SK-N-SH treated with all-trans-retinoic acid at 6 μM for 48 hours (cell line): ENCODE measurements around the gene FTSJ1.

Experiments used
- ATAC-seq: fragments of 200-7000 bp; cut with Tn5 transposase; 3 replicates; pipeline ENCODE4 v1.9.1; 2020; ENCODE audit warnings: mild to moderate bottlenecking, moderate library complexity
- ARNTL ChIP-seq: fragments of 450-650 bp; formaldehyde crosslinking; IDR thresholded peaks from 2 replicates; pipeline ENCODE4 v1.5.0; 2020; ENCODE audit warnings: low read depth, mild to moderate bottlenecking, moderate library complexity, borderline replicate concordance
- GLIS3 ChIP-seq: fragments of 250-450 bp; sonication (Bioruptor Pico); IDR thresholded peaks from 2 replicates; pipeline ENCODE4 v1.5.0; 2020; ENCODE audit warnings: mild to moderate bottlenecking, moderate library complexity
- ISL1 ChIP-seq: fragments of 250-450 bp; sonication (Bioruptor Pico); IDR thresholded peaks from 2 replicates; pipeline ENCODE4 v2.1.2; 2022; ENCODE audit warnings: mild to moderate bottlenecking, moderate library complexity
- OSR1 ChIP-seq: fragments of 250-450 bp; sonication (Bioruptor Pico); IDR thresholded peaks from 2 replicates; pipeline ENCODE4 v1.8.0; 2022; ENCODE audit warnings: moderate library complexity, mild to moderate bottlenecking, inconsistent platforms
- PPARA ChIP-seq: fragments of 250-450 bp; sonication (Bioruptor Pico); IDR thresholded peaks from 2 replicates; pipeline ENCODE4 v1.5.0; 2020; ENCODE audit warnings: mild to moderate bottlenecking, borderline replicate concordance
- RARB ChIP-seq: fragments of 250-450 bp; sonication (Bioruptor Pico); IDR thresholded peaks from 2 replicates; pipeline ENCODE4 v1.8.0; 2021; ENCODE audit warnings: mild to moderate bottlenecking, moderate library complexity
- SNAI2 ChIP-seq: fragments of 250-450 bp; sonication (Bioruptor Pico); IDR thresholded peaks from 2 replicates; pipeline ENCODE4 v1.5.0; 2020; ENCODE audit warnings: mild to moderate bottlenecking, moderate library complexity
- TCF4 ChIP-seq: fragments of 250-450 bp; sonication (Bioruptor Pico); IDR thresholded peaks from 2 replicates; pipeline ENCODE4 v1.8.0; 2021; ENCODE audit warnings: mild to moderate bottlenecking, moderate library complexity, borderline replicate concordance
- TOX ChIP-seq: fragments of 250-450 bp; sonication (Bioruptor Pico); IDR thresholded peaks from 2 replicates; pipeline ENCODE4 v1.8.0; 2021; ENCODE audit warnings: mild to moderate bottlenecking, moderate library complexity, borderline replicate concordance
- ZFP3 ChIP-seq: fragments of 250-450 bp; sonication (Bioruptor Pico); IDR thresholded peaks from 2 replicates; pipeline ENCODE4 v1.5.0; 2020; ENCODE audit warnings: mild to moderate bottlenecking, moderate library complexity
- ZFP30 ChIP-seq: fragments of 450-650 bp; formaldehyde crosslinking; IDR thresholded peaks from 2 replicates; pipeline ENCODE4 v1.5.0; 2022; ENCODE audit warnings: mild to moderate bottlenecking, moderate library complexity
- ZNF565 ChIP-seq: fragments of 450-650 bp; formaldehyde crosslinking; conservative IDR thresholded peaks from 2 replicates; pipeline ENCODE4 v1.5.0; 2020; ENCODE audit warnings: low read depth, mild to moderate bottlenecking, moderate library complexity
- ZNF70 ChIP-seq: fragments of 450-650 bp; formaldehyde crosslinking; IDR thresholded peaks from 2 replicates; pipeline ENCODE4 v1.5.0; 2020; ENCODE audit warnings: mild to moderate bottlenecking, moderate library complexity
- TF ChIP-seq, protein P1 (sequence below): fragments of 250-450 bp; sonication (Bioruptor Pico); IDR thresholded peaks from 2 replicates; pipeline ENCODE4 v1.5.1; 2020; ENCODE audit warnings: low read depth, mild to moderate bottlenecking, moderate library complexity
- TF ChIP-seq, protein P2 (sequence below): fragments of 250-450 bp; sonication (Bioruptor Pico); IDR thresholded peaks from 2 replicates; pipeline ENCODE4 v1.8.0; 2021; ENCODE audit warnings: low read depth, mild to moderate bottlenecking, moderate library complexity, borderline replicate concordance
- TF ChIP-seq, protein P3 (sequence below): fragments of 250-450 bp; sonication (Bioruptor Pico); IDR thresholded peaks from 2 replicates; pipeline ENCODE4 v1.8.0; 2020; ENCODE audit warnings: mild to moderate bottlenecking, moderate library complexity, borderline replicate concordance
- TF ChIP-seq, protein P4 (sequence below): fragments of 250-450 bp; sonication (Bioruptor Pico); IDR thresholded peaks from 2 replicates; pipeline ENCODE4 v1.5.0; 2020; ENCODE audit warnings: mild to moderate bottlenecking, moderate library complexity

The FTSJ1 gene

DNA sequence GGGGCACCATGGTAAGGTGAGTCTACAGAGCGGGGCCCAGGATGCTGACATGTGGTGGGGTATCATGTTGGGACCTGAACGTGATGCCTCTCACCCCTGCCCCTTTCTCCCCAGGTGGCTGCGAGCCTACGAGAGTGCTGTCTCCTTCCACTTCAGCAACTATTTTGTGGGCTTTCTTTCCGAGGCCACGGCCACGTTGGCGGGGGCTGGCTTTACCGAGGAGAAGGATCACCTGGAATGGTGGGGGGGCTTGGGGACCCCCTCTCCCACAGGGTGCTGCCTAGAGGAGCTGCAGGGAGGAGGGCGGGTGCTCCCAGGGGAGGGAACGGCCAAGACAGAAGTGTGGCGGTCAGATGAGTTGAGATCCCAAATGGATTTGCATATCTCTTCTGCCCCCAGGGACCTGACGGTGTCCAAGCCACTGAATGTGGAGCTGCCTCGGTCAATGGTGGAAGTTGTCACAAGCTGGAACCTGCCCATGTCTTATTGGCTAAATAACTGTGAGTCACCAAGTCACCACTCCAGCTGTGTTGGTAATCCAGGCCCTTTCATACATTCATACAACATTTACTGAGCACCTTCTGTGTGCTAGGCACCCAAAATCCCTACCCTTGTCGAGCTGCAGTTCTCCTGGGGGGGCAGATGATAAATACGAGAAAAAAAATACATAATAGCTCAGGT lies 38.3 kb downstream of the FTSJ1 start (continued):
- no peak for TF ChIP-seq PPARA (CRISPR knock-in tag)
- TF ChIP-seq, protein P1, sequence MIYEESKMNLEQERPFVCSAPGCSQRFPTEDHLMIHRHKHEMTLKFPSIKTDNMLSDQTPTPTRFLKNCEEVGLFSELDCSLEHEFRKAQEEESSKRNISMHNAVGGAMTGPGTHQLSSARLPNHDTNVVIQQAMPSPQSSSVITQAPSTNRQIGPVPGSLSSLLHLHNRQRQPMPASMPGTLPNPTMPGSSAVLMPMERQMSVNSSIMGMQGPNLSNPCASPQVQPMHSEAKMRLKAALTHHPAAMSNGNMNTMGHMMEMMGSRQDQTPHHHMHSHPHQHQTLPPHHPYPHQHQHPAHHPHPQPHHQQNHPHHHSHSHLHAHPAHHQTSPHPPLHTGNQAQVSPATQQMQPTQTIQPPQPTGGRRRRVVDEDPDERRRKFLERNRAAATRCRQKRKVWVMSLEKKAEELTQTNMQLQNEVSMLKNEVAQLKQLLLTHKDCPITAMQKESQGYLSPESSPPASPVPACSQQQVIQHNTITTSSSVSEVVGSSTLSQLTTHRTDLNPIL (CRISPR knock-in tag) = no peak

DNA sequence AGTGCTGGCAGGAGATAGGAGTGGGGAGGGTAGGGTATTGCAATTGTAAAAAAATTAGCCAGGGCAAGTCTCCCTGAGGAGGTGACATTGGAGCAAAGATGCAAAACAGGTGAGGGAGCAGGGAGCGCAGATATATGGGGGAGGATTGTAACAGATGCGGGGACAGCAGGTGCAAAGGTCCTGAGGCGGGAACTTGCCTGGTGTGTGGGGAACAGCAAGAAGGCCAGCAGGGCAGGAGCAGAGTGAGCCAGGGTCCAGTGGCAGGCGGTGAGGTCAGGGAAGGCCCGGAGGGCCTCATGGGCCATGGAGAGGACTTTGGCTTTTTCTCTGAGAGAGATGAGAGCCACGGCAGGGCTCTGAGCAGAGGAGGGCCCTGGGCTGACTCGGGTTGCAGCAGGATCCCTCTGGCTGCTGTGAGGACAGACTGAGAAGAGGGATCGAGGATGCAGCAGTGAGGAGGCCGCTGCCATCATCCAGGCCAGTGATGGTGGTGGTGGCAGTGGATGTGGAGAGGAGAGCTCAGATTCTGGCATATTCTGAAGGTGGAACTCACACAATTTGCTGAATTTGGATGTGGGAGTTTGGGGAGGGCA lies 39.0 kb downstream of the FTSJ1 start:
- TF ChIP-seq, protein P1 (CRISPR knock-in tag) = no peak
- TF ChIP-seq ARNTL (CRISPR knock-in tag) = no peak
- TF ChIP-seq, protein P2, sequence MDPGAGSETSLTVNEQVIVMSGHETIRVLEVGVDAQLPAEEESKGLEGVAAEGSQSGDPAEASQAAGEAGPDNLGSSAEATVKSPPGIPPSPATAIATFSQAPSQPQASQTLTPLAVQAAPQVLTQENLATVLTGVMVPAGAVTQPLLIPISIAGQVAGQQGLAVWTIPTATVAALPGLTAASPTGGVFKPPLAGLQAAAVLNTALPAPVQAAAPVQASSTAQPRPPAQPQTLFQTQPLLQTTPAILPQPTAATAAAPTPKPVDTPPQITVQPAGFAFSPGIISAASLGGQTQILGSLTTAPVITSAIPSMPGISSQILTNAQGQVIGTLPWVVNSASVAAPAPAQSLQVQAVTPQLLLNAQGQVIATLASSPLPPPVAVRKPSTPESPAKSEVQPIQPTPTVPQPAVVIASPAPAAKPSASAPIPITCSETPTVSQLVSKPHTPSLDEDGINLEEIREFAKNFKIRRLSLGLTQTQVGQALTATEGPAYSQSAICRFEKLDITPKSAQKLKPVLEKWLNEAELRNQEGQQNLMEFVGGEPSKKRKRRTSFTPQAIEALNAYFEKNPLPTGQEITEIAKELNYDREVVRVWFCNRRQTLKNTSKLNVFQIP (CRISPR knock-in tag) = no peak
- TF ChIP-seq ZFP30 (CRISPR knock-in tag) = no peak
- no peak for ATAC-seq

DNA sequence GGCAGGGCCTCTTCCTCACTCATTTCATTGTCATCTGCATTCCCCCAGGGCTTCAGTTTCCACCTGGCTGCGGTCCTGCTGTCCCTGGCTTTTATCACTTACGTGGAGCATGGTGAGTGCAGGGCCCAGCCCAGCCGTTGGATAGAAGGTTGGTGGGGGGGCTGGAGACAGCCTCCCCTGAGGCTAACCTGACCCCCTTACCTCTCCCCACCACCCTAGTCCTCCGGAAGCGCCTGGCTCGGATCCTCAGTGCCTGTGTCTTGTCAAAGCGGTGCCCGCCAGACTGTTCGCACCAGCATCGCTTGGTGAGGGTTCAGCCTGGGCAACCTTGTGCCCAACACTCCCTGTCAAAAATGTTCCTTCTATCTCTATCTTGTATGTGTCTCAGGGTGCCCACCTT lies 39.8 kb downstream of the FTSJ1 start:
- ATAC-seq = no peak
- TF ChIP-seq ZNF565 (CRISPR knock-in tag) (no peak), RARB (CRISPR knock-in tag) (no peak), GLIS3 (no peak), OSR1 (CRISPR knock-in tag) (no peak), TOX (no peak), ISL1 (CRISPR knock-in tag) (no peak), TCF4 (CRISPR knock-in tag) (no peak), PPARA (CRISPR knock-in tag) (no peak), SNAI2 (CRISPR knock-in tag) (no peak), ZFP3 (CRISPR knock-in tag) (no peak), ZNF70 (CRISPR knock-in tag) (no peak)
- TF ChIP-seq, protein P3, sequence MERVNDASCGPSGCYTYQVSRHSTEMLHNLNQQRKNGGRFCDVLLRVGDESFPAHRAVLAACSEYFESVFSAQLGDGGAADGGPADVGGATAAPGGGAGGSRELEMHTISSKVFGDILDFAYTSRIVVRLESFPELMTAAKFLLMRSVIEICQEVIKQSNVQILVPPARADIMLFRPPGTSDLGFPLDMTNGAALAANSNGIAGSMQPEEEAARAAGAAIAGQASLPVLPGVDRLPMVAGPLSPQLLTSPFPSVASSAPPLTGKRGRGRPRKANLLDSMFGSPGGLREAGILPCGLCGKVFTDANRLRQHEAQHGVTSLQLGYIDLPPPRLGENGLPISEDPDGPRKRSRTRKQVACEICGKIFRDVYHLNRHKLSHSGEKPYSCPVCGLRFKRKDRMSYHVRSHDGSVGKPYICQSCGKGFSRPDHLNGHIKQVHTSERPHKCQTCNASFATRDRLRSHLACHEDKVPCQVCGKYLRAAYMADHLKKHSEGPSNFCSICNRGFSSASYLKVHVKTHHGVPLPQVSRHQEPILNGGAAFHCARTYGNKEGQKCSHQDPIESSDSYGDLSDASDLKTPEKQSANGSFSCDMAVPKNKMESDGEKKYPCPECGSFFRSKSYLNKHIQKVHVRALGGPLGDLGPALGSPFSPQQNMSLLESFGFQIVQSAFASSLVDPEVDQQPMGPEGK (CRISPR knock-in tag) = no peak
- TF ChIP-seq, protein P2 (CRISPR knock-in tag) = no peak
- TF ChIP-seq, protein P4, sequence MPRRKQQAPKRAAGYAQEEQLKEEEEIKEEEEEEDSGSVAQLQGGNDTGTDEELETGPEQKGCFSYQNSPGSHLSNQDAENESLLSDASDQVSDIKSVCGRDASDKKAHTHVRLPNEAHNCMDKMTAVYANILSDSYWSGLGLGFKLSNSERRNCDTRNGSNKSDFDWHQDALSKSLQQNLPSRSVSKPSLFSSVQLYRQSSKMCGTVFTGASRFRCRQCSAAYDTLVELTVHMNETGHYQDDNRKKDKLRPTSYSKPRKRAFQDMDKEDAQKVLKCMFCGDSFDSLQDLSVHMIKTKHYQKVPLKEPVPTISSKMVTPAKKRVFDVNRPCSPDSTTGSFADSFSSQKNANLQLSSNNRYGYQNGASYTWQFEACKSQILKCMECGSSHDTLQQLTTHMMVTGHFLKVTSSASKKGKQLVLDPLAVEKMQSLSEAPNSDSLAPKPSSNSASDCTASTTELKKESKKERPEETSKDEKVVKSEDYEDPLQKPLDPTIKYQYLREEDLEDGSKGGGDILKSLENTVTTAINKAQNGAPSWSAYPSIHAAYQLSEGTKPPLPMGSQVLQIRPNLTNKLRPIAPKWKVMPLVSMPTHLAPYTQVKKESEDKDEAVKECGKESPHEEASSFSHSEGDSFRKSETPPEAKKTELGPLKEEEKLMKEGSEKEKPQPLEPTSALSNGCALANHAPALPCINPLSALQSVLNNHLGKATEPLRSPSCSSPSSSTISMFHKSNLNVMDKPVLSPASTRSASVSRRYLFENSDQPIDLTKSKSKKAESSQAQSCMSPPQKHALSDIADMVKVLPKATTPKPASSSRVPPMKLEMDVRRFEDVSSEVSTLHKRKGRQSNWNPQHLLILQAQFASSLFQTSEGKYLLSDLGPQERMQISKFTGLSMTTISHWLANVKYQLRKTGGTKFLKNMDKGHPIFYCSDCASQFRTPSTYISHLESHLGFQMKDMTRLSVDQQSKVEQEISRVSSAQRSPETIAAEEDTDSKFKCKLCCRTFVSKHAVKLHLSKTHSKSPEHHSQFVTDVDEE = no peak
